GM18858 (cell line): ENCODE results near the gene GDF7.
"Not testable (repeated sequence)": the region's sequence is repeated elsewhere in the genome, so short reads cannot be mapped to it uniquely, and the experiment has no call there.

Source experiments
- ATAC-seq: cut with Tn5 transposase; IDR thresholded peaks from one replicate; pipeline ENCODE4 v1.9.1; 2021; ENCODE audit not compliant: unreplicated experiment

GDF7 gene

DNA sequence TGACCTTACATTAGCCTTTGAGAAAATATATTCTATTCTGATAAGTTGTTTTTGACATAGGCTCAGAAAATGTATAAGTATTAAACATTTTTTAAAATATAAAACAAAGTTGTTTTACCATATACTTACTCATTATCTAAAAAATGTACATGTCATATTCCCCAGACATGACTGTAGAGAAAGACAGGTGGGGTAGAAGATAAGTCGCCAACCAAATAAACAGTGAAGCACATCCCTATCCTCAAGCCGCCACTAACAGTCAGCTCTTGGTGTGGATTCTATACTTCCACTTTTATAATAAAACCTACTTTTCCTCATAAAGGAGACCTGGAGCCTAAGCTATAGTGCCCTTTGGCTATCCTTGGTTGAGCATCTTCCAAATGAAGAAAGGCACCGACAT lies 26.4 kb downstream of the GDF7 start:
- no peak for ATAC-seq

GRCh38 chr2:20696366-20696765 lies 29.4 kb downstream of the GDF7 start:
- no peak for ATAC-seq

- ATAC-seq = no peak
Measured at GRCh38 chr2:20697322-20697934, 30.5 kb downstream of the GDF7 start.

DNA sequence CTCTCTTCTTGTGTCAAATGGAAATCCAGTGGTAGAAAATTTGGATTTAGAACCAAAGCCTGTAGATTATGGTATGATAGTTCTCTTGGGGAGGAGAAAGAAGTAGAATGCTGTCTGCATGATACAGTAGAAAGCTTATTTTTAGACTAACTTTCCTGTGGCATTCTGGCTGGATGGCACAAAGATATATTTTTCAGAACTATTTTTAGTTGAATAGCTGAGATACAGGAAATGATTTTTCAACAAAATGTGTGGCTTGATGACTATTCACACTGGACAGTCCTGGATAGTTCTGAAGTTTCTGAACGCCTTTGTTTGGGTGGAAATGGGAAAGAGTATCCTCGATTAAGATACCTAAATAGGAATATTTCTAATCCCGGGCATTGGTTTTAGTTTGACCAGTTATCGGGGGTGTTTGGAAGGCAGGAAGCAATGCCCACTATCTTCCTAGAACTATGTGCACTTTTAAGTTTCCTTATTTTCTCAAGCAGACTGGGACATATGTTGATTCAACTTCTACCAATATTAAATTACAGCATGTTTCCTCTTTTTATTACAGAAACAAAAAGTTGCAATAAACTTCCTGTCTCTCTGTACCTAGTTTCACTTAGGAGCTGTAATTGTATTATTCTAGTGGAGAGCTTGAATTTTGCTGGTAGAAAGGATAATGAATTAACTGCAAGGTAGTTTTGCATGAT lies 32.1 kb downstream of the GDF7 start:
- no peak for ATAC-seq

DNA sequence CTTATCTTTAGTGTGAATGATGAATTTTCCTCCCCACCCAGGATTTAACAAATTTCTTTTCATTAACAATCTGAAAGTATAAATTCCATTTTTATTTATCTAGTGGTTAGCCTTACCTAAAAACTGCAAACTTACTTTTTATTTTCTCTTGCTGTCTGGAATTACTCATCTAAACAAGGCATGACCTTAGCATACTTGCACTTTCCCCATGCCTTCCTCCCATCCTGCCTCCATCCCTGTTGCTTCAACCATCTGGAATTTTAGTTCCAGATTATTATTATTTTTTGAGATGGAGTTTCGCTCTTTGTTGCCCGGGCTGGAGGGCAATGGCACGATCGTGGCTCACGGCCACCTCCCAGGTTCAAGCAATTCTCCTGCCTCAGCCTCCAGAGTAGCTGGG lies 35.6 kb downstream of the GDF7 start:
- no peak for ATAC-seq

DNA sequence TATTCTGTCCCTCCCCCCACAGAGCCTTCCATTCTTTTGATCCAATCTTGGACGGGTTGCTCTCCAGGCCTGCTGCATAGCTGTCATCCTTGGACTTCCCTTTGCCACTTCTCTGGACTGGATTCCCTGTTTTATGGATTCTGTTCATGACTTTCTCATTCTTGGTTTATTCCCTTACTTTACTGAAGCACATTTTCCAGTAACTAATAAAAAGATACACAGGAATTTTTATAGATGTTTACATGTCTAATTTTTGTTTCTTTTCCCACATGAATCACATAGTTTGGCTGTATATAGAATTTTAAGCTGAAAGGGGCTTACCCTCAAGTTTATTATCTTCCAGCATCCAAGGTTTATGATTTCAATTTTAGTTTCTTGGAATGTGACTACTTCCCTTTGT lies 37.9 kb downstream of the GDF7 start:
- no peak for ATAC-seq

DNA sequence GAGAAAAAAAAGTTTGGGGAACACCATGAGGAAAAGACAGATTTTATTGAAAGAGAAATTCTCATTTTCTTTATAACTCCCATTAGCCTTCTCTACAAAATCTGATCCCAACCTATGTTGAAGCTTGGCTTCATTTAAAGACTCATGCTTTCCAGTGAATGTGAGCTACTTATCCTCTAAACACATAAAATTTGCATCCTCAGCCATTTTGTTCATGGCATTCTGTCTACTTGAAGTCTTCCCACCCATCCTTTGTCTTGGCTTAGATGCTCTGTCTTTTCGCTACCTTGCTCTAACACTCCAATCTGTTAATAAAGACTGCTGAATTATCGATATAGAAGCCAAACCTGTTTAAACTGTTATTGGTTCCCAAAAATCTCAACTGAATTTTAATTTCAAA lies 39.3 kb downstream of the GDF7 start:
- no peak for ATAC-seq

- no peak for ATAC-seq
Measured at GRCh38 chr2:20706786-20707185, 39.8 kb downstream of the GDF7 start.

DNA sequence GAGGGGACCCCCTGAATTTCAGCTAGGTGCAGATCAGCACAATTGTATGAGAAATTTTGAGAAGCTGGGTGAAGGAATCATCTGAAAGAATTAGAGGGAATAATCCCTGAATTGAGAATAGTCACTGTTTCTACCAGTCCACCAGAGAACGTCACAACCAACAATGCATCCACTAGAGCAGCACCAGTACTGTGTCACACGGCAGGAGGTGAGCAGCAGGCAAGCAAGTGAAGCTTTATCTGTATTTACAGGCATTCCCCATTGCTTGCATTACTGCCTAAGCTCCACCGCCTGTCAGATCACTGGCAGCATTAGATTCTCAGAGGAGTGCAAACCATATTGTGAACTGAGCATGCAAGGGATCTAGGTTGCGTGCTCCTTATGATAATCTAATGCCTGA lies 40.7 kb downstream of the GDF7 start:
- no peak for ATAC-seq

DNA sequence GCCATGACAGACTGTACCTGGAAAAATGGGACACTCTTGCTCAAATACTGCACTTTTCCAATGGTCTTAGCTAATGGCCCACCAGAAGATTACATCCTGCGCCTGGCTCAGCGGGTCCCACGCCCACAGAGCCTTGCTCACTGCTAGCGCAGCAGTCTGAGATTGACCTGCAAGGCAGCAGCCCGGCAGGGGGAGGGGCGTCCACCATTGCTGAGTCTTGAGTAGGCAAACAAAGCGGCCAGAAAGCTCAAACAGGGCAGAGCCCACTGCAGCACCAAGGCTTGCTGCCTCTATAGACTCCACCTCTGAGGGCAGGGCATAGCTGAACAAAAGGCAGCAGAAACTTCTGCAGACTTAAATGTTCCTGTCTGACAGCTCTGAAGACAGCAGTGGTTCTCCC lies 44.7 kb downstream of the GDF7 start:
- not testable (repeated sequence) for ATAC-seq

- ATAC-seq = not testable (repeated sequence)
Measured at GRCh38 chr2:20713585-20713984, 46.6 kb downstream of the GDF7 start.

DNA sequence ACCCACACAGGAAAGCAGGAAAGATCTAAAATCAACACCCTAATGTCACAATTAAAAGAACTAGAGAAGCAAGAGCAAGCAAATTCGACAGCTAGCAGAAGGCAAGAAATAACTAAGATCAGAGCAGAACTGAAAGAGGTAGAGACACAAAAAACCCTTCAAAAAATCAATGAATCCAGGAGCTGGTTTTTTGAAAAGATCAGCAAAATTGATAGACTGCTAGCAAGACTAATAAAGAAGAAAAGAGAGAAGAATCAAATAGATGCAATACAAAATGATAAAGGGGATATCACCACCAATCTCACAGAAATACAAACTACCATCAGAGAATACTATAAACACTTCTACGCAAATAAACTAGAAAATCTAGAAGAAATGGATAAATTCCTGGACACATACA lies 47.5 kb downstream of the GDF7 start:
- ATAC-seq = not testable (repeated sequence)

- not testable (repeated sequence) for ATAC-seq
Measured at GRCh38 chr2:20716164-20716563, 49.2 kb downstream of the GDF7 start.

GRCh38 chr2:20717641-20718040 lies 50.7 kb downstream of the GDF7 start:
- ATAC-seq = no peak

DNA sequence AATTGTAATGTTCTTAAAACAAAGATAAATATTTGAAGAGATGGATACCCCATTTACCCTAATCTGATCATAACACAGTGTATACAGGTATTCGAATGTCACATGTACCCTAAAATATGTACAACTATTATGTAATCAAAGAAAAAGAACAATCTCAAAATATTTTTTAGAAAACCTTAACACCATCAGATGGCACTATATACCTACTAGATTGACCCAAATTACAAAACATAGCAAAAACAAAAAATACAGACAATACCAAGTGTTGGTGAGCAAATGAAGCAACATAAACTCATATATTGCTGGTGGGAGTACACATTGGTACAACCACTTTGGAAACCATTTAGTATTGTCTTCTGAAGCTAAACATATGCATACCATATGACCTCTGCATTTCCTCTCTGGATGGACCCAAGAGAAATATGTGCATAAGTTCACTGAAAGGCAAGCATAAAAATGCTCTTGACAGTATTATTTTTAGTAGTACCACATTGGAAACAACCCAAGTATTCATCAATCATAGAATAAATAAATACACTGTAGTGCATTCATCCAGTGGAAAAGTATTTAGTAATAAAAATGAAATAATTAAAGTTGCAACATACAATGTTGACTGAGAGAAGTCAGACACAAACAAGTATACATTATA lies 55.8 kb downstream of the GDF7 start:
- no peak for ATAC-seq

DNA sequence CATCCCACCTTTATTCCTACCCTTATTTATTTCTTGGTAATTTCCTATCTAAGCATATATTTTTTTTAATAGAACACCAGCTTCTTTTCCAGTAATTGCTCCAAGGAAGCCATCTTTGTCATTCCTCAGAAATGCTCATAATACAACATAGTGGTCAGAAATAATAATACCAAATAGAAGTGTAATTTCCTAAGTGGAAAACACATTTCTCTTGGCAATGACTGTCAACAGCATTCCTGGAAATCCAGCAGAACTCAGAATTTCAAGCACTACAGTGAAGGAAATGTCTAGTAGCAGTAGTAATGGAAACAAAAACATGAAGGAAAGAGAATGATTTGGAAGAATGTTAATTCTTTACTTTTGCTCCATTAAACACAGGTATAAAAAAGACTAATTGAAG lies 56.6 kb downstream of the GDF7 start:
- no peak for ATAC-seq

GRCh38 chr2:20724500-20725053 lies 57.6 kb downstream of the GDF7 start:
- ATAC-seq = no peak

DNA sequence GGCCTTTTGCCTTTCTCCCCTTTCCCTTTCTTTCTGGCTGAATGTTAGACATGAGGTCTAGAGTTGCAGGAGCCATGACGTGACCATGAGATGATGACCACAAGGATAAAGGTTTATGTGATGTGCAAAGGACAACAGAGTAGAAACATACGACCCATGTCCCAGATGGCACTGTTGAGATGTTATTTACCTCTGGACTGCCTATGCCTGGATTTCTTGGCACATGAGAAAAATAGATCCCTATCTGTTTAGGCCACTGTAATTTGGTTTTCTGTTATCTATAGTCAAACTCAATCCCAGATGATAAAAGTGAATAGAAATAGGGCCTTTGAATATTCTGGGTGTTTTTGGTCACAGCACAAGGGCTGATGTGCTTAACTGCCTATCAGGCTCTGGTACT lies 58.8 kb downstream of the GDF7 start:
- no peak for ATAC-seq

- no peak for ATAC-seq
Measured at GRCh38 chr2:20726913-20727312, 60.0 kb downstream of the GDF7 start.

DNA sequence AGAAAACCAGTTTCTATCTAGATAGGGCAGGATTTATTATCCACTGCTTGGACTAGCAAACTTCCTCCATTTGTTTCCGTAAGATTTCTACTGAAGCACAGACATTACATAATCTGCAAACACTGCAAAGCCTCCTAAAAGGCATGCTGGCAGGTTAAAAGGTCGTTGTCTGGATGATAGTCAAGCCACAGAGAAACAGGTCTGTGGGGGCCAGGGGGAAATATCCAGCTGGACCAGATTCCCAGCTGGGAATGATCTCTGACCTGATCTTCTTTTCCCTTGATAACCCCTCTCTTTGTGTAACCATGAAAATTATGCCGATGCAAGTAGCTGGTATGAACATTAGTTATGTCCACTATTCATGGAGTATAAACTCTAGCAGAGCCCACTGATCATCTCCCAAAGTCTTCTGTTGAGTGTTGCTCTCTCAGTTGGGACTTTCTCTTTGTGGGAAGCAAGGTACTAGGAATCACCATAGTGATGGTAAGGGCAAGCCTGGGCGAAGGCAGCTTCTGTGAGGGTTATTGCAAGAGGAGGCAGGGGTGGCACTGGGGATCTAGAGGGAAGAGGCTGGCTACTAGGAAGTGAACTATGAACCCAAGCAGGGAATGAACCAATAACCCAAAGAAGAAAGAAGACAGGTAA lies 61.3 kb downstream of the GDF7 start:
- ATAC-seq = no peak
